Prostate gland (tissue), 2 donors: ENCODE measurements around the gene OR52J3. TPM values are rescaled to one million over a fixed set of nuclear protein-coding genes. Genes with fewer than 3 reads are reported as not detected.

ENCODE experiments used
- DNase-seq: peaks from one replicate; pipeline ENCODE4 v3.0.0-alpha.2; 2019; ENCODE audit warnings: low spot score
- H3K27ac ChIP-seq, 2 donors: fragments of 200-600 bp; sonication (generic); 2 replicates each; pipeline ENCODE4 v1.5.1; 2017 to 2019
- H3K27me3 ChIP-seq: fragments of 200-600 bp; sonication (generic); replicated peaks from 2 replicates; pipeline ENCODE4 v1.5.1; 2019; ENCODE audit not compliant: insufficient read depth
- H3K36me3 ChIP-seq, 2 donors: fragments of 200-600 bp; sonication (generic); 1 replicate in 1 of 2; 2 replicates in 1 of 2; pipeline versions ENCODE4 v1.5.1 to v1.8.1; 2017 to 2019
- H3K4me1 ChIP-seq: fragments of 200-600 bp; sonication (generic); replicated peaks from 2 replicates; pipeline ENCODE4 v1.5.1; 2019
- H3K4me3 ChIP-seq, 2 donors: fragments of 200-600 bp; sonication (generic); 2 replicates each; pipeline ENCODE4 v1.5.1; 2017 to 2019
- H3K9me3 ChIP-seq: fragments of 200-600 bp; sonication (generic); 2 replicates; pipeline ENCODE4 v1.5.1; 2017
- CTCF ChIP-seq, 4 experiments: fragments of 200-600 bp in 2 of 4; fragments of 450-650 bp in 2 of 4; sonication (generic) in 2 of 4; IDR thresholded peaks; 1 replicate in 3 of 4; 2 replicates in 1 of 4; pipeline ENCODE4 v1.5.1; 2016 to 2019; ENCODE audit warnings: antibody characterized with exemption in 4 of 4, mild to moderate bottlenecking in 2 of 4, moderate library complexity in 2 of 4
- POLR2A ChIP-seq: fragments of 450-650 bp; IDR thresholded peaks from one replicate; pipeline ENCODE4 v1.6.1; 2016; ENCODE audit warnings: antibody characterized with exemption, mild to moderate bottlenecking
- POLR2AphosphoS5 ChIP-seq: sonication (generic); formaldehyde crosslinking; IDR thresholded peaks from one replicate; pipeline ENCODE4 v1.6.1; 2017; ENCODE audit warnings: antibody characterized with exemption
- WGBS: methylation state at CpG from one replicate; pipeline ENCODE4 v1.1.5; 2018; 5-methylcytosine and 5-hydroxymethylcytosine counted together
- intact Hi-C: fragments of 100-400 bp; cut with DNase I; formaldehyde crosslinking; loops from one replicate; pipeline ENCODE4 v1.14.2; 2022
- total RNA-seq, 2 donors: library from RNA; depleted of rRNA; stranded (reverse); fragments of >200 nt; gene quantifications; one replicate each; pipeline ENCODE4 v1.1.0, GENCODE V29; 2016

The OR52J3 gene
- not detected for total RNA-seq

DNA sequence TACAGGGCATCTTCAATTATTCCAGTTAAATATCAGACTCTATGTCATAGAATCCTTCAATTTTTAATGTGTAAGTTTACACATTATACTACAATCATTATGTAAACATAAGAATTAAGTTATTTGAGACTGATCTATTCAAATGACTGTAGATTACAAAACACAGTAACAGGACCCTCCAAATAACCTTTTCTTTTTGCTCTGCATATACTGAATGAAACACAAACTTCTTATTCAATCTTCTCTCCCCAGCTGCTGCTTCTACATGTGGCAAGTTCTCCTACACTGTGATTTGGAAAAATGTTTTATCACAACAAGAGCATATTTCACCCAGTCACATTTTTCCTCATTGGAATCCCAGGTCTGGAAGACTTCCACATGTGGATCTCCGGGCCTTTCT is at the start of gene OR52J3:
Gene OR52J3, plus strand, starts transcription at position 301 of the 400 bp plus-strand sequence. Its CDS starts 0 bp downstream, at position 301.
- H3K4me1 ChIP-seq: no peaks in the 10 kb centered on the region
- no peak within 1 kb of the TSS for H3K27ac ChIP-seq
- 90% methylated on average over 1 of the region's 1 CpG for WGBS
- TF ChIP-seq POLR2A (no peak), CTCF (IDR thresholded peaks at IDR 0.05) (no peak), POLR2AphosphoS5 (no peak)
- no peak for DNase-seq
- H3K27me3 ChIP-seq: no peaks in the 10 kb centered on the region
- no peaks in the 10 kb centered on the region for H3K9me3 ChIP-seq
- no peak within 1 kb of the TSS for H3K4me3 ChIP-seq
- intact Hi-C loops: no loop called here
- H3K36me3 ChIP-seq: no peaks in the 10 kb centered on the region

- H3K27ac ChIP-seq: no peak overlapping the region
- H3K36me3 ChIP-seq: no peaks in the 10 kb centered on the region
- no peak overlapping the region for H3K4me3 ChIP-seq
- no peak for TF ChIP-seq POLR2A
- TF ChIP-seq CTCF (IDR thresholded peaks at IDR 0.05): peak in 3 of 4 experiments; percentile 49 to 55 (median 53)
- WGBS: 25% methylated on average over 6 of the region's 6 CpGs
- H3K27me3 ChIP-seq: no peaks in the 10 kb centered on the region
- no peaks in the 10 kb centered on the region for H3K9me3 ChIP-seq
- DNase-seq: peak; percentile 39
- intact Hi-C loops: loop anchor here (2.0 to 5.0 kb wide), 2 partner anchors 378 to 817 kb away; no protein-coding TSS in a partner anchor
- H3K4me1 ChIP-seq: no peaks in the 10 kb centered on the region
Measured at GRCh38 chr11:5004424-5005274, 41.7 kb upstream of the OR52J3 start.

DNA sequence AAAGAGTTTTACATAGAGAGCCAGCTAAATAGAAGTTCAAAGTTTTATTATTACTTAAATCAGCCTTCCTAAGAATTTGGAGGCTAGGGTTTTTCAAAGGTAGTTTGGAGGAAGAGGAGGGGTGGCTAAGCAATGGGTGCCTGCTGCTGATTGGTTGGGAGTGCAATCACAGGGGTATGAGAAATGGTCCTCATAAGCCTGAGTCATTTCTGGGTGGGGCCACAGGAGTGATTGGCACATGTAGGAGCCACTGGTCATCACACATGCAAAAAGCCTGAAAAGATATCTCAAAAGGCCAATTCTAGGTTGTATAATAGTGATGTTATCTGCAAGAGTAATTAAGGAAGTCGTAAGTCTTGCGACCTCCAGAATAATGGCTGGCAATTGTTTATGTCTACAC is 38.8 kb upstream of the OR52J3 start:
- H3K36me3 ChIP-seq: no peaks in the 10 kb centered on the region
- no peaks in the 10 kb centered on the region for H3K27me3 ChIP-seq
- no peaks in the 10 kb centered on the region for H3K9me3 ChIP-seq
- TF ChIP-seq POLR2AphosphoS5 (no peak), POLR2A (no peak), CTCF (IDR thresholded peaks at IDR 0.05) (no peak)
- no peak overlapping the region for H3K4me3 ChIP-seq
- no peak for DNase-seq
- WGBS: 8% methylated on average over 2 of the region's 2 CpGs
- H3K27ac ChIP-seq: no peak overlapping the region
- intact Hi-C loops: no loop called here
- no peaks in the 10 kb centered on the region for H3K4me1 ChIP-seq

DNA sequence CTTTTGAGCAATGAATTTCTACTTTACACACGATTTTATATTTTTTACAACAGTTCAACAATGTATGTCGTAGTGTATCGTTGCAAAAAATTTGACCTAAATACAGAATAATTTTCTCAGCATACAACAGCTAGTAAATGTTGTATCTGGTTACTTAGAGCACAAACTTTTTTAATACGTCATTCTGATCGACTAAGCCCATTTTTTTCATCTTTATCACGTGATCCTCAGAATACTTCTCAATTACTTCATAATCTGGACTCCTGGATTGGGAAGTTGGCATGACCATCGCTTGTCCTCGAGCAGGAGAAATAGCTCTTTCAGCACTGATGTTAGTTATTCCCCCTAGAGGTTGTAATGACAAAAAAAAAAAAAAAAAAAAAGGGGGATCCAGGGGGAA is 35.1 kb upstream of the OR52J3 start:
- no peaks in the 10 kb centered on the region for H3K9me3 ChIP-seq
- no peak overlapping the region for H3K4me3 ChIP-seq
- intact Hi-C loops: no loop called here
- TF ChIP-seq POLR2AphosphoS5 (no peak), POLR2A (no peak), CTCF (IDR thresholded peaks at IDR 0.05) (no peak)
- H3K27me3 ChIP-seq: no peaks in the 10 kb centered on the region
- DNase-seq: no peak
- no peak overlapping the region for H3K27ac ChIP-seq
- no peaks in the 10 kb centered on the region for H3K4me1 ChIP-seq
- no peaks in the 10 kb centered on the region for H3K36me3 ChIP-seq
- WGBS: 75% methylated on average over 8 of the region's 8 CpGs

DNA sequence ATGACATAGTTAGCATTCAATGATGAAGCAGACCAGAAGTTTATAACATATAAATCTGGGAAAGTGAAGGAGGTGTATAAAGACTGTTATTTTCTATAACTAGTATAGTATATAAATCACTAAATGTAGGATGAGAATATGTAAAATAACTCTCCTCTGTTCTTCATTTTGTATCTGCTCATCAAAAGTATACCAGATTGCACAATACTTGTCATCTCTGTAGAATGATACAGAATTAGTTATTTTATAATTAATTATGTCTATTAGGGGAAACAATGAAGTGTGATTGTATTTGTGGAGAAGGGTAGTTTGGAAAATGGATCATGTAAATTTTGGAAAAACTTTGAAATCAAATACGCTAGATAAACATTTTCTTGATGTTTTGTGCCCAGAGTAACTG is 33.3 kb upstream of the OR52J3 start:
- 86% methylated on average over 1 of the region's 1 CpG for WGBS
- H3K27me3 ChIP-seq: no peaks in the 10 kb centered on the region
- intact Hi-C loops: no loop called here
- H3K4me3 ChIP-seq: no peak overlapping the region
- H3K27ac ChIP-seq: no peak overlapping the region
- DNase-seq: no peak
- H3K9me3 ChIP-seq: no peaks in the 10 kb centered on the region
- no peaks in the 10 kb centered on the region for H3K36me3 ChIP-seq
- no peaks in the 10 kb centered on the region for H3K4me1 ChIP-seq
- TF ChIP-seq POLR2AphosphoS5 (no peak), CTCF (IDR thresholded peaks at IDR 0.05) (no peak), POLR2A (no peak)
